Endothelial cell of umbilical vein (primary cell): ENCODE results near the gene KIAA0753.

ENCODE experiments used
- EZH2 ChIP-seq: IDR thresholded peaks from 2 replicates; pipeline ENCODE4 v1.6.1; 2012; ENCODE audit warnings: borderline replicate concordance, low read depth, mild to moderate bottlenecking, moderate library complexity, low read length, inconsistent platforms; ENCODE audit not compliant: severe bottlenecking
- POLR2AphosphoS5 ChIP-seq: IDR thresholded peaks from 2 replicates; pipeline ENCODE4 v1.6.1; 2012; ENCODE audit warnings: low read depth, mild to moderate bottlenecking, control low read depth, low read length, moderate library complexity; ENCODE audit not compliant: insufficient read depth

DNA sequence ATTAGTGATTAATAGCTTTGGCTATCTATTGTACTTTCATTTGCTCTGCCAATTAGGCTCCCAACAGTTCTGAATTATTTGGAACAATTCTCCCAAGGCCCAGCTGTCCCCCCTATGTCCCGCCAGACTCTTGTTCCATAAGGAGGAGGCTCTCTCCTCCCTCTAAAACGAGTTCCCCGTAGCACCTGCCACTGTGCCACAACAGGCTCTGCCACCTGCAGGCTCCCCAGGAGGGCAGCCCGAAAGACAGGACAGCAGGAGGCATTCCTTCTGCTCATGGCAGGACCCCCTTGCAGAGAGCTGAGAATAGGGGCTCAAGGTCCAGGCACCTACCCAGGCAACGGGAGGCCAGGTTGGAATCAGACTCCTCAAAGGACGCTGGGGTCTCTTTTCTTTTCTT, 93.2 kb downstream of the KIAA0753 start:
- TF ChIP-seq EZH2 (no peak), POLR2AphosphoS5 (no peak)
